GM21390 (cell line): ENCODE data around the gene SLC34A3.

Experiments
- ATAC-seq: cut with Tn5 transposase; IDR thresholded peaks from one replicate; pipeline ENCODE4 v1.9.1; 2021; ENCODE audit not compliant: unreplicated experiment

SLC34A3 gene

DNA sequence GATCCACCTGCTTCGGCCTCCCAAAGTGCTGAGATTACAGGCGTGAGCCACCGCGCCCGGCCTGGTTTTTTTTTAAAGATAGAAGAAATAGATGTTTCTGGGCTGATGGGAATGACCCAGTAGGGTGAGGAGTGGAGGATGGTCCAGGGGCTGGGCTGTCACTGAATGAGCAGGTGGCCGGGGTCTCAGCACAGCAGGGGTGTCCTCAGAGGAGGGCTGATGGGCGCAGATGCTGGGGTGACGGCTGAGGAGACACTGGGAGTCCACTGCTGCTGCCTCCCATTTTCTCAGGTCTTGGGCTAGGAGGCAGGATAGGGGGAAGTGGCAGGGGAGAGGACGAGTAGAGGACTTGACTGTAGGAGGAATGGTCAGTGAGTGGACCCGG is 44.5 kb downstream of the SLC34A3 start:
- no peak for ATAC-seq

GRCh38 chr9:137275588-137276472 is 45.1 kb downstream of the SLC34A3 start:
- ATAC-seq: no peak

DNA sequence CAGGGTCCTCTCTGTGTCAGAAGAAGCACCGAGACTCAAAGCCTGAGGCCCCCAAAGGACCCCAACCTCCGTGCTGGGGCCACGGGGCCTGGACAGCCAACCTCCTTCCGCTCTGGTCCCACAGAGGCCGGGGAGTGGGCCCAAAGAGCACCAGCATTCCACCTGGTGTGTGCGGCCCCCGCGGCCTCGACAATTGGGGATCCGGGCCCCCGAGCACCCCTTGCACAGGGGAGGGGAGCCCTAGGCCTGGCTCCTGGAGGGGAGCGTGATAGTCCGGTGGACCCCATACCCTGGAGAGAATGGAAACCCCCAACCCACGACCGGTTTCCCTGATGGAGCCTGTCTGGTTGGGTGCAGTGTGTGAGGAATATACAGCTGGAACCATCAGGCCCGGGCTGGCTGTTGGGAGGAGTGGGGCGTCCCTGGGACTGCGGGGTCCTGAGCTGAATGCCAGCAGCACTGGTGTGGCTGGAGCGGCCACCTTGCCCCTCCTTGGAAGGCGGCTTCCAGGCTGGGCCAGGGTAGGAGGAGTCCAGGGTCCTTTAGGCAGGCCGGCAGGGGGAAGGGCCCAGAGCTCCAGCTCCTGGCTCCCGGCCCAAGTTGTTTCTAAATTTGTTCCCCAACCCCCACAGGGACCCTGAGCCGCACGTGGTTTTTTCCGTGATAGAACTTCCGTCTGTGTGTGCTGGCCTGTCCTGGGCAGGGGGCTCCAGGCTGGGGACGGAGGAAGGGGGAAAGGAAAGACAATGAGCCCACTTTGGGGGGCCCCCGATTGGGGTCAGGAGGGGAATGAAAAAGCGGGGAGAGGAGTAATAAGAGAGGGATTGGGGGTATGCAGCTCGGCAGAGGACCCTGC is 46.0 kb downstream of the SLC34A3 start:
- peak; percentile 17 for ATAC-seq

DNA sequence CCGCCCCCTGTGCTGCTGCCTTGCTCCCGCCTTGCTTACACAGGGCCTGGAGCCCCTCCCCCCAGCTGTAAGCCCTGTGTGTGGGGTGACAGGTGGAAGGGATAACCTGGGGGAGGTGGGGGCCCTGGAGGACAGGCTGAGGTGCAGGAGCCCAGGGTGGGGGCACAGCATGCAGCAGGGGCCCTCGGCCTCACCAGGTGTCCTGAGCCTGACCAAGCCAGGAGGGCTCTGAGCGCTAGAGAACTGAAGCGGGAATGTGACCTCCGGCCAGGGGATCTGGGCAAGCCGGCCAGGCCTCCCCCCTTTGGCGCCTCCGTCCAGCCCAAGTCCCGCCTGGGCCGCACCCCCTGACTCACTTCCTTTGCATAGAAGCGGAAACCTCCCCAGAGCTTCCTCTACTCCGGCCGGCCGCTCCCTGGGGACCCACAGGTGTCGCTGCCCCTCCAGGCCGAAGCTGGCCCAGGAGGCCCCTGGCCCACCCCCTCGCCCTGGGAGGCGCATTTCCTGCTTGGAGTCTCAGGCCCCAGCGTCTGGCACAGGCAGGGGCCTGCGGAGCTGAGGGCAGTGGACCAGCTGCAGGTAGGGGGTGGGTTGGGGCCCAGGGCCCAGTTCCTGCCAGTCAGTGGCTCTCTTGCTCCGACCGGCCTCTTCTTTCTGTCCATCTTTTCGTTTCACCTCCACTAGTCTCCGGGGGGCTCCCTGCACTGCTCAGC is 46.8 kb downstream of the SLC34A3 start, which contains the start of gene TOR4A:
Gene TOR4A (plus strand): TSS at position 398 of the 713 bp plus-strand sequence. CDS start 964 bp downstream, outside the sequence.
- peak; percentile 75 for ATAC-seq

- ATAC-seq: no peak
These were observed 47.5 kb downstream of the SLC34A3 start for GRCh38 chr9:137278061-137278701.

- ATAC-seq: no peak
These were observed 48.3 kb downstream of the SLC34A3 start for GRCh38 chr9:137278721-137279711.

DNA sequence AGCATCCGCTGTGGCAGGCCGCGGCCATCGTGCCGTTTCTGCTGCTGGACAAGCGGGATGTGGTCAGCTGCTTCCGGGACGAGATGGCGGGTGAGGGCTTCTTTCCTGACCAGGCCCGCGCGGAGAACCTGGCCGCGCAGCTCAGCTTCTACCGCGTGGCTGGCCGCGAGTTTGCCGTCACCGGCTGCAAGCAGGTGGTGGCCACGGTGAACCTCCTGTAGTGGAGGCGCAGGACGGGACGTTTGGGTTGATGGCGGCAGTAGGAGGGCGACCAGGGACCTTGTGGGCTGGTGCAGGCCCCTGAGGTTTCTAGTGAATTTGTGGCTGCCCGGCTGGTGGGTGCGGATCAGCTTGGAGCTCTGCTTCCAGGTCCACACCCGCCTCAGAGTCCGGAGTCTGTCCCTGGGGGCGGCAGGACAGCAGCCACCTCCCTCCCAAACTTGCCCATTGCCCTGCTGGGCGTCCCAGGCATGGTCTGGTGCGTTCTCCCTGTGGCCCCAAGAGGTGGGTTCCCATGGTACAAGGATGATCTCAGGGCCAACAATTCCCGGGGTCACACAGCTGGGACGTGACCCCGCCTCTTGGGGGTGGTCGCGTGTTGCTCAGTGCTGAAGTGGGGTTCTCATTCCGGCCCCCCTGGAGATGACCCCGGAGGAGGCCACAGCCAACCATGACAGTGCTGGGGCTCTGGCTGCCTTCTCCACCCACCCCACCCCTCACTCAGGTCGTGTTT is 49.2 kb downstream of the SLC34A3 start:
- no peak for ATAC-seq

- no peak for ATAC-seq
These were observed 50.0 kb downstream of the SLC34A3 start for GRCh38 chr9:137280474-137281344.

- no peak for ATAC-seq
These were observed 50.8 kb downstream of the SLC34A3 start for GRCh38 chr9:137281345-137282116.
